Measurements from ENCODE around the gene NAA30. TPM values are rescaled to one million over a fixed set of nuclear protein-coding genes. Genes with fewer than 3 reads are reported as not detected.

NAA30 gene
- total and polyA plus RNA-seq, 9 of the 15 experiments (the other 6 are each of a cell fraction or from before 2014, with no cell fraction given): 2.2 to 8.0 (median 6.9) TPM

DNA sequence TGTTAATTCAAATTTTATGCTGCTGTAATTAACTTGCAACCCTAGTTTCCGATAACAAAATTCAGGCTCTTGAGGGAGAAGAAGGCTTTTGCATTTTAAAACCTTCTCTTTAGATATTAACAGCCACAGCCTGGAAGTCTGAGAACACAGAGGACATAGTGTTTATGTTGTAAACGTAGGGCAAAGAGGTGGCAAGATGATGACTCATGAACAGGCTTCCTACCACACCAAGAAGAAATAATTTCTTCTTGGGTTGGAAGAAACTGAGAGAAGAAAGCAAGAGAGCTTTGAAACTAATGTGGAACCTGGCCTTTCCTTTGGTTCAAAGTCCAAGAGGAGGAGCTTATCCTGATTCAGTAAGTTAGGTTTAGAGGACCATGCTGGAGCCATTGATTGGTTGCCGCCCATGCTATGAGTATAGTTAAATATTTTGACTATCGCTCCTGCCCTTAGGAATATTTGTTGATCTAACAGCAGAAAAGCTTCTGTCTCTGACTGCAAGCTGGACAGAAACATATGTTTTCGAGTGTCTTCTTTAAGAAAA, 71.5 kb downstream of the NAA30 start:
- CTCF ChIA-PET (ENCODE audit: low intra/inter-chr PET ratio): no interaction called here
- H3K9me1 ChIP-seq (ENCODE audit: control insufficient read depth, insufficient read depth, low read length): no peaks in the 10 kb centered on the region
- DNase-seq (ENCODE audit: extremely low read depth in 1 of 4, low spot score in 3 of 4) (no peak), ATAC-seq (no peak), FAIRE-seq (no peak)
- BruUV-seq (replicated peaks): no TSS peak
- POLR2A ChIA-PET: interaction anchor here (0.6 kb wide), 1 partner anchor 500 kb away, joined by 3 read pairs; no protein-coding TSS in a partner anchor
- H3K36me3 ChIP-seq (ENCODE audit: control insufficient read depth, insufficient read depth, low read length): no peaks in the 10 kb centered on the region
- no peak overlapping the region for H3K27ac ChIP-seq (ENCODE audit: extremely low read depth, low read depth, low read length)
- no peak overlapping the region for H3K9ac ChIP-seq (ENCODE audit: insufficient read depth in 1 of 2, low read depth in 2 of 2, low read length in 2 of 2)
- no peak overlapping the region for H2AFZ ChIP-seq (ENCODE audit: low read depth, low read length)
- H3K4me1 ChIP-seq (replicated peaks in 1 of 2; ENCODE audit: control insufficient read depth in 2 of 2, insufficient read depth in 2 of 2, low read length in 2 of 2): no peaks in the 10 kb centered on the region
- H4K20me1 ChIP-seq (replicated peaks; ENCODE audit: control insufficient read depth, insufficient read depth, low read length): no peaks in the 10 kb centered on the region
- TF ChIP-seq HDAC1 (IDR thresholded peaks at IDR 0.05): no peak
- no peak for TF ChIP-seq MAX (CRISPR knock-in tag; IDR thresholded peaks at IDR 0.05)
- TF ChIP-seq SNIP1 (IDR thresholded peaks at IDR 0.05; ENCODE audit: low read depth): no peak
- TF ChIP-seq HNRNPUL1 (IDR thresholded peaks at IDR 0.05; ENCODE audit: low read length): no peak
- TF ChIP-seq ZNF143 (CRISPR knock-in tag; IDR thresholded peaks at IDR 0.05): no peak
- TF ChIP-seq ZNF282 (CRISPR knock-in tag; IDR thresholded peaks at IDR 0.05): no peak
- TF ChIP-seq ZNF146 (CRISPR knock-in tag; IDR thresholded peaks at IDR 0.05; ENCODE audit: unreplicated experiment): no peak
- TF ChIP-seq, protein P1, sequence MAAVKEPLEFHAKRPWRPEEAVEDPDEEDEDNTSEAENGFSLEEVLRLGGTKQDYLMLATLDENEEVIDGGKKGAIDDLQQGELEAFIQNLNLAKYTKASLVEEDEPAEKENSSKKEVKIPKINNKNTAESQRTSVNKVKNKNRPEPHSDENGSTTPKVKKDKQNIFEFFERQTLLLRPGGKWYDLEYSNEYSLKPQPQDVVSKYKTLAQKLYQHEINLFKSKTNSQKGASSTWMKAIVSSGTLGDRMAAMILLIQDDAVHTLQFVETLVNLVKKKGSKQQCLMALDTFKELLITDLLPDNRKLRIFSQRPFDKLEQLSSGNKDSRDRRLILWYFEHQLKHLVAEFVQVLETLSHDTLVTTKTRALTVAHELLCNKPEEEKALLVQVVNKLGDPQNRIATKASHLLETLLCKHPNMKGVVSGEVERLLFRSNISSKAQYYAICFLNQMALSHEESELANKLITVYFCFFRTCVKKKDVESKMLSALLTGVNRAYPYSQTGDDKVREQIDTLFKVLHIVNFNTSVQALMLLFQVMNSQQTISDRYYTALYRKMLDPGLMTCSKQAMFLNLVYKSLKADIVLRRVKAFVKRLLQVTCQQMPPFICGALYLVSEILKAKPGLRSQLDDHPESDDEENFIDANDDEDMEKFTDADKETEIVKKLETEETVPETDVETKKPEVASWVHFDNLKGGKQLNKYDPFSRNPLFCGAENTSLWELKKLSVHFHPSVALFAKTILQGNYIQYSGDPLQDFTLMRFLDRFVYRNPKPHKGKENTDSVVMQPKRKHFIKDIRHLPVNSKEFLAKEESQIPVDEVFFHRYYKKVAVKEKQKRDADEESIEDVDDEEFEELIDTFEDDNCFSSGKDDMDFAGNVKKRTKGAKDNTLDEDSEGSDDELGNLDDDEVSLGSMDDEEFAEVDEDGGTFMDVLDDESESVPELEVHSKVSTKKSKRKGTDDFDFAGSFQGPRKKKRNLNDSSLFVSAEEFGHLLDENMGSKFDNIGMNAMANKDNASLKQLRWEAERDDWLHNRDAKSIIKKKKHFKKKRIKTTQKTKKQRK (IDR thresholded peaks at IDR 0.05; ENCODE audit: borderline replicate concordance, low read depth, low read length): no peak
- TF ChIP-seq ZFPM2 (CRISPR knock-in tag; IDR thresholded peaks at IDR 0.05): no peak
- TF ChIP-seq JUND (IDR thresholded peaks at IDR 0.05; ENCODE audit: borderline replicate concordance, low read depth, low read length): no peak
- TF ChIP-seq JUND (tag; IDR thresholded peaks at IDR 0.05; ENCODE audit: borderline replicate concordance, low read depth, low read length): no peak
- no peak for TF ChIP-seq GABPB2 (CRISPR knock-in tag; conservative IDR thresholded peaks at IDR 0.05)
- intact Hi-C loops (cut with micrococcal nuclease) (no loop called here), in situ Hi-C loops (cut with MboI) (no loop called here)
- H3K79me2 ChIP-seq (ENCODE audit: control insufficient read depth, insufficient read depth, low read length): no peaks in the 10 kb centered on the region
- H3K27me3 ChIP-seq (ENCODE audit: control insufficient read depth in 2 of 2, insufficient read depth in 2 of 2, low read length in 2 of 2): no peaks in the 10 kb centered on the region
- H3K4me3 ChIP-seq: no peak overlapping the region
- H3K9me3 ChIP-seq (replicated peaks; ENCODE audit: control insufficient read depth, insufficient read depth, low read depth, low read length): no peaks in the 10 kb centered on the region
- 0% methylated on average over 5 of the region's 5 CpGs for WGBS (ENCODE audit: insufficient coverage, low coverage, missing lambda C conversion rate)
- no peak overlapping the region for H3K4me2 ChIP-seq (ENCODE audit: insufficient read depth, low read length)
